ENCODE measurements around the gene ANKRD18A. TPM values are rescaled to one million over a fixed set of nuclear protein-coding genes. Genes with fewer than 3 reads are reported as not detected.
A peak's percentile ranks its signal among the peaks of the same experiment; 100 is the strongest.

The ANKRD18A gene
- total RNA-seq, 1 donor from 2014 or later, result 32.3 TPM

DNA sequence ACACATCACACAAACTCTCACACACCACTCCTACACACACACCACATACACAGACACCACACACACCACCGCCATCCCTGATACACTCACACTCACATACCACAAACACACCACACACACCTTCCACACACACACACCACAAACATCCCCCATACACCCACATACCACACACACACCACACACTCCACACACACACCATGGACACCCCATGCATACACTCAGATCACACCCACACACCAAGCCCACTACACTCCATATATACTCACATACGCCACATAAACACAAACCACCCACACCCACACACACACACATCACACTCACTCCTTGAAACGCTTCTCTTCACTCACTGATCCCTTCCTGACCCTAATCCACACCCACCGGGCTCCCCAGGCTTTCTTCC, 9.1 kb upstream of the ANKRD18A start:
- peaks cover 18% of the 10 kb centered on the region for H3K36me3 Mint-ChIP-seq (ENCODE audit: unreplicated experiment)
- DNase-seq, result no peak
- TF ChIP-seq CTCF (IDR thresholded peaks at IDR 0.05; ENCODE audit: partially characterized antibody, unreplicated experiment), result no peak
- peaks cover 5% of the 10 kb centered on the region for H3K9me3 Mint-ChIP-seq (ENCODE audit: unreplicated experiment)
- peaks cover 2% of the 10 kb centered on the region for H3K27me3 Mint-ChIP-seq (ENCODE audit: unreplicated experiment)
- H3K4me1 Mint-ChIP-seq (ENCODE audit: low read depth, unreplicated experiment), result no peaks in the 10 kb centered on the region
- no peak overlapping the region for H3K4me3 Mint-ChIP-seq (ENCODE audit: unreplicated experiment)
- H3K27ac Mint-ChIP-seq (ENCODE audit: unreplicated experiment), result no peak overlapping the region

DNA sequence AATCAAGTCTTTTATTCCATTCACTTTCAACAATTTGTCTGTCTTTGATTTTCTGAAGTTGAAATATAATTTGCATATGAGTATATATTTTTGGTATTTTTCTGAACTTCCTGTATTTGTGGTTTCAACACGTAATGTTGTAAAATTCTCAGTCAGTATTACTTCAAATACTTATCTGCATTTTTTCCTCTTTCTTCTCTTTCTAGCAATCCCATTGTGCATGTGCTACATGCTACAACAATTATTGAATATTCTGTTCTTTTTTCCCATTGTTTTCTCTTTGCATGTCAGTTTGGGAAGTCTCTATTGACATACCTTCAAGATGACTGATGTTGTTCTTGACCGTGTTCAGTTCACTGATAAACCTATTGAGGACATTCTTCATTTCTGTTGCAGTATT, 5.6 kb upstream of the ANKRD18A start:
- no peak for TF ChIP-seq CTCF (IDR thresholded peaks at IDR 0.05; ENCODE audit: partially characterized antibody, unreplicated experiment)
- Mint-ChIP-seq H3K27me3 (ENCODE audit: unreplicated experiment) (peaks cover 7% of the 10 kb centered on the region), H3K27ac (ENCODE audit: unreplicated experiment) (no peak overlapping the region), H3K36me3 (ENCODE audit: unreplicated experiment) (peaks cover 33% of the 10 kb centered on the region), H3K4me3 (ENCODE audit: unreplicated experiment) (no peak overlapping the region), H3K9me3 (ENCODE audit: unreplicated experiment) (peaks cover 12% of the 10 kb centered on the region), H3K4me1 (ENCODE audit: low read depth, unreplicated experiment) (peaks cover 4% of the 10 kb centered on the region)
- DNase-seq, result no peak

- TF ChIP-seq CTCF (IDR thresholded peaks at IDR 0.05; ENCODE audit: partially characterized antibody, unreplicated experiment), result no peak
- Mint-ChIP-seq H3K36me3 (ENCODE audit: unreplicated experiment) (peaks cover 33% of the 10 kb centered on the region), H3K4me3 (ENCODE audit: unreplicated experiment) (peak overlapping the region; percentile 76), H3K9me3 (ENCODE audit: unreplicated experiment) (peaks cover 14% of the 10 kb centered on the region), H3K4me1 (ENCODE audit: low read depth, unreplicated experiment) (peaks cover 6% of the 10 kb centered on the region), H3K27ac (ENCODE audit: unreplicated experiment) (no peak overlapping the region), H3K27me3 (ENCODE audit: unreplicated experiment) (peaks cover 11% of the 10 kb centered on the region)
- no peak for DNase-seq
Measured at GRCh38 chr9:38622951-38623350, 2.6 kb upstream of the ANKRD18A start.

DNA sequence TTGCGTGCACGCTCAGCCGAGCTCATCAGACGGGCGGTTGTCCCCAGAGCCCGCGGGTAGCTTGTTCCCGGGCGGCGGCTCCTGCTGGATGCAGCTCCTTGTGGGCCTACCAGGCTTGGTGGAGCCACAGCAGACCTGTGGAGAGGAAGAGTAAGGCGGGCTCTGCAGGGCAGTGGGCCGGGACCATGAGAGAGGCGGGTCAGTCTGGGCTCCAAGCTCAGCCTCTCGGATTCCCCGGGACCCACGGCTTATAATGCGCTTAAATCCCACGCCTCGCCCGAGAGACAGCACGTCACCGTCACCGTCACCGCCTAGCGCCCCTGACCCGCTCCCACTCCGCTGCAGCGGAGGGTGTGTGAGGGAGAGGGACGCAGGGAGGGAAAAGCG, 1.9 kb upstream of the ANKRD18A start:
- Mint-ChIP-seq H3K36me3 (ENCODE audit: unreplicated experiment) (peaks cover 33% of the 10 kb centered on the region), H3K9me3 (ENCODE audit: unreplicated experiment) (peaks cover 14% of the 10 kb centered on the region), H3K27ac (ENCODE audit: unreplicated experiment) (peak overlapping the region; percentile 4), H3K4me1 (ENCODE audit: low read depth, unreplicated experiment) (peaks cover 6% of the 10 kb centered on the region), H3K4me3 (ENCODE audit: unreplicated experiment) (peak overlapping the region; percentile 76), H3K27me3 (ENCODE audit: unreplicated experiment) (peaks cover 11% of the 10 kb centered on the region)
- TF ChIP-seq CTCF (IDR thresholded peaks at IDR 0.05; ENCODE audit: partially characterized antibody, unreplicated experiment), result no peak
- DNase-seq, result peak; percentile 62

- TF ChIP-seq CTCF (IDR thresholded peaks at IDR 0.05; ENCODE audit: partially characterized antibody, unreplicated experiment), result no peak
- peaks cover 11% of the 10 kb centered on the region for H3K27me3 Mint-ChIP-seq (ENCODE audit: unreplicated experiment)
- no peak overlapping the region for H3K27ac Mint-ChIP-seq (ENCODE audit: unreplicated experiment)
- peaks cover 6% of the 10 kb centered on the region for H3K4me1 Mint-ChIP-seq (ENCODE audit: low read depth, unreplicated experiment)
- DNase-seq, result peak; percentile 67
- H3K36me3 Mint-ChIP-seq (ENCODE audit: unreplicated experiment), result peaks cover 29% of the 10 kb centered on the region
- H3K9me3 Mint-ChIP-seq (ENCODE audit: unreplicated experiment), result peaks cover 14% of the 10 kb centered on the region
- peak overlapping the region; percentile 76 for H3K4me3 Mint-ChIP-seq (ENCODE audit: unreplicated experiment)
Measured at GRCh38 chr9:38621434-38622287, 1.3 kb upstream of the ANKRD18A start.

Measured in glutamatergic neuron (in vitro differentiated cells).